Limb (tissue), 2 donors: ENCODE measurements around the gene UGGT2.
"Not testable (repeated sequence)": the region's sequence is repeated elsewhere in the genome, so short reads cannot be mapped to it uniquely, and the experiment has no call there.

ENCODE experiments used
- DNase-seq, 2 donors: peaks; one replicate each; pipeline ENCODE4 v3.0.0-alpha.2; 2016; ENCODE audit errors: extremely low spot score in 2 of 2

The UGGT2 gene

GRCh38 chr13:95805921-95806320, 247.3 kb downstream of the UGGT2 start:
- no peak for DNase-seq

- DNase-seq, result no peak
Measured at GRCh38 chr13:95801825-95802224, 251.4 kb downstream of the UGGT2 start.

GRCh38 chr13:95800436-95800835, 252.8 kb downstream of the UGGT2 start:
- no peak for DNase-seq

- DNase-seq, result no peak
Measured at GRCh38 chr13:95797016-95797415, 256.2 kb downstream of the UGGT2 start.

GRCh38 chr13:95793781-95794180, 259.4 kb downstream of the UGGT2 start:
- DNase-seq, result no peak

GRCh38 chr13:95793018-95793555, 260.1 kb downstream of the UGGT2 start:
- DNase-seq, result no peak

GRCh38 chr13:95791084-95791722, 262.0 kb downstream of the UGGT2 start:
- DNase-seq, result no peak

- not testable (repeated sequence) for DNase-seq
Measured at GRCh38 chr13:95789315-95789714, 263.9 kb downstream of the UGGT2 start.

GRCh38 chr13:95788100-95788463, 265.1 kb downstream of the UGGT2 start:
- DNase-seq, result no peak

GRCh38 chr13:95787356-95788099, 265.7 kb downstream of the UGGT2 start:
- DNase-seq, result no peak

- no peak for DNase-seq
Measured at GRCh38 chr13:95784900-95785290, 268.3 kb downstream of the UGGT2 start.

- DNase-seq, result peak in 1 of 2 donors; percentile 11
Measured at GRCh38 chr13:95784161-95784899, 268.9 kb downstream of the UGGT2 start.

GRCh38 chr13:95783747-95784146, 269.5 kb downstream of the UGGT2 start:
- DNase-seq, result no peak

- not testable (repeated sequence) for DNase-seq
Measured at GRCh38 chr13:95781940-95782339, 271.3 kb downstream of the UGGT2 start.

- DNase-seq, result no peak
Measured at GRCh38 chr13:95781016-95781415, 272.2 kb downstream of the UGGT2 start.

- DNase-seq, result no peak
Measured at GRCh38 chr13:95779522-95779921, 273.7 kb downstream of the UGGT2 start.

GRCh38 chr13:95771905-95772304, 281.3 kb downstream of the UGGT2 start:
- DNase-seq, result no peak

- no peak for DNase-seq
Measured at GRCh38 chr13:95763601-95764000, 289.6 kb downstream of the UGGT2 start.

- DNase-seq, result not testable (repeated sequence)
Measured at GRCh38 chr13:95762626-95763025, 290.6 kb downstream of the UGGT2 start.

GRCh38 chr13:95756072-95756471, 297.1 kb downstream of the UGGT2 start:
- DNase-seq, result no peak

GRCh38 chr13:95754069-95754468, 299.1 kb downstream of the UGGT2 start:
- no peak for DNase-seq

GRCh38 chr13:95752677-95753076, 300.5 kb downstream of the UGGT2 start:
- DNase-seq, result no peak
